GM21381 (cell line): ENCODE measurements around the gene HPCAL4.

Source experiments
- ATAC-seq: cut with Tn5 transposase; IDR thresholded peaks from one replicate; pipeline ENCODE4 v1.9.1; 2021; ENCODE audit warnings: mild to moderate bottlenecking, moderate library complexity; ENCODE audit not compliant: unreplicated experiment

HPCAL4 gene

GRCh38 chr1:39691383-39692151, at the start of gene HPCAL4:
HPCAL4 (minus strand) TSS chr1:39691433; CDS start chr1:39684603, 6,830 bp downstream.
- peak; percentile 85 for ATAC-seq

GRCh38 chr1:39738622-39739366, 47.6 kb upstream of the HPCAL4 start, which contains the start of gene PPIE:
PPIE (plus strand) TSS chr1:39738882; CDS start chr1:39738901, 19 bp downstream.
- peak; percentile 77 for ATAC-seq

- ATAC-seq: no peak
Observed at GRCh38 chr1:39737546-39738169, 46.4 kb upstream of the HPCAL4 start.

- ATAC-seq: no peak
Observed at GRCh38 chr1:39735731-39736130, 44.5 kb upstream of the HPCAL4 start.

- ATAC-seq: no peak
Observed at GRCh38 chr1:39733161-39733560, 41.9 kb upstream of the HPCAL4 start.

- no peak for ATAC-seq
Observed at GRCh38 chr1:39732730-39733129, 41.5 kb upstream of the HPCAL4 start.

- no peak for ATAC-seq
Observed at GRCh38 chr1:39729842-39730241, 38.6 kb upstream of the HPCAL4 start.

GRCh38 chr1:39729030-39729429, 37.8 kb upstream of the HPCAL4 start:
- no peak for ATAC-seq

- no peak for ATAC-seq
Observed at GRCh38 chr1:39727932-39728317, 36.7 kb upstream of the HPCAL4 start.

GRCh38 chr1:39727221-39727931, 36.1 kb upstream of the HPCAL4 start:
- ATAC-seq: peak; percentile 52

GRCh38 chr1:39726600-39726999, 35.4 kb upstream of the HPCAL4 start:
- ATAC-seq: no peak

- ATAC-seq: no peak
Observed at GRCh38 chr1:39722495-39722894, 31.3 kb upstream of the HPCAL4 start.

GRCh38 chr1:39721664-39722063, 30.4 kb upstream of the HPCAL4 start:
- no peak for ATAC-seq

- ATAC-seq: no peak
Observed at GRCh38 chr1:39720094-39720999, 29.1 kb upstream of the HPCAL4 start.

GRCh38 chr1:39717809-39718208, 26.6 kb upstream of the HPCAL4 start:
- ATAC-seq: no peak

GRCh38 chr1:39713557-39713956, 22.3 kb upstream of the HPCAL4 start:
- no peak for ATAC-seq

GRCh38 chr1:39711966-39712340, 20.7 kb upstream of the HPCAL4 start:
- ATAC-seq: no peak

GRCh38 chr1:39711104-39711965, 20.1 kb upstream of the HPCAL4 start:
- ATAC-seq: no peak

- ATAC-seq: no peak
Observed at GRCh38 chr1:39707506-39707905, 16.3 kb upstream of the HPCAL4 start.
